Mucosa of descending colon (tissue), 3 donors: ENCODE data around the gene FGGY. TPM values are rescaled to one million over a fixed set of nuclear protein-coding genes. Genes with fewer than 3 reads are reported as not detected.
A peak's percentile ranks its signal among the peaks of the same experiment; 100 is the strongest.

Experiments used
- ATAC-seq: fragments of 200-7000 bp; cut with Tn5 transposase; one replicate; pipeline ENCODE4 v1.9.1; 2020; ENCODE audit warnings: mild to moderate bottlenecking, moderate library complexity
- DNase-seq, 3 donors: peaks; one replicate each; pipeline ENCODE4 v3.0.0-alpha.2; 2020
- H3K36me3 ChIP-seq: fragments of 200-600 bp; one replicate; pipeline ENCODE4 v1.8.0; 2021; ENCODE audit warnings: low read depth, mild to moderate bottlenecking
- H3K4me1 ChIP-seq: fragments of 200-600 bp; one replicate; pipeline ENCODE4 v1.8.0; 2021; ENCODE audit warnings: low read depth, mild to moderate bottlenecking
- H3K4me3 ChIP-seq: fragments of 200-600 bp; one replicate; pipeline ENCODE4 v1.8.0; 2021; ENCODE audit warnings: mild to moderate bottlenecking
- H3K9me3 ChIP-seq: fragments of 200-600 bp; one replicate; pipeline ENCODE4 v1.8.0; 2021; ENCODE audit warnings: mild to moderate bottlenecking
- intact Hi-C, 2 donors: fragments of 100-400 bp; cut with DNase I in 1 of 2; cut with micrococcal nuclease in 1 of 2; formaldehyde crosslinking; loops; one replicate each; pipeline versions ENCODE4 v1.11.0 to v1.11.1; 2022; cut with DNase I, micrococcal nuclease
- total RNA-seq, 3 donors: library from RNA; stranded (reverse); fragmentation: NEBNext Ultra II Directional in 2 of 3; extraction: Animal tissue kit (Norgen Biotek cat#: 25700) in 2 of 3; gene quantifications; one replicate each; pipeline versions ENCODE4 v1.2.1 to v1.2.4, GENCODE V29; 2021 to 2023
- TF ChIP-seq, protein P1 (sequence below): fragments of 200-600 bp; IDR thresholded peaks from one replicate; pipeline ENCODE4 v1.8.0; 2022; ENCODE audit warnings: antibody characterized with exemption, mild to moderate bottlenecking
- donor health status: DM: no; HTN: no; CAD: no; lungs with moderate emphysema.
- donor health status: DM: no; HTN: no; CAD: no.
- donor health status: DM: no; HTN: yes; CAD: no.

The FGGY gene
- total RNA-seq, 3 donors from 2014 or later: 25.2 to 38.3 (median 36.6) TPM

DNA sequence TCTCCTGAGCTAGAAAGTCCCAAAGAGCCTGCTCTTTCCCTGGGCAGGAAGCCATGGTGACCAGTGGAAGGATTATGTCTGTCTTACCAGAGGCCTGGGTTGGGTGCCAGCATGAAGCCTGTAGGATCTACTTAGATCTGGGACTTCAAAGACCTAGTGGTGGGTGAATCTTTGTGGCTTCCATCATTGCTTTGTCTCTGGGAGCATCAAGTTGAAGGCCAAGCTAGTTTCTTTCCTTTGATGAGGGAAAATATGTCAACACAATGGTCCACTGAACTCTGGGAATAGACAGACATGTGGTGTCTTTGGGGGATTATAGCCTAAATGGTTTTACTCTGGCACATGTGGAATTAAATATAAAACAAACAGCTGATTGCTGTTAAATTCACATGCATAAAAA is 417.3 kb downstream of the FGGY start:
- H3K36me3 ChIP-seq: no peaks in the 10 kb centered on the region
- H3K9me3 ChIP-seq: no peaks in the 10 kb centered on the region
- H3K4me1 ChIP-seq: no peaks in the 10 kb centered on the region
- no peak for DNase-seq
- intact Hi-C loops: no loop called here
- no peak for ATAC-seq
- no peak overlapping the region for H3K4me3 ChIP-seq
- TF ChIP-seq, protein P1, sequence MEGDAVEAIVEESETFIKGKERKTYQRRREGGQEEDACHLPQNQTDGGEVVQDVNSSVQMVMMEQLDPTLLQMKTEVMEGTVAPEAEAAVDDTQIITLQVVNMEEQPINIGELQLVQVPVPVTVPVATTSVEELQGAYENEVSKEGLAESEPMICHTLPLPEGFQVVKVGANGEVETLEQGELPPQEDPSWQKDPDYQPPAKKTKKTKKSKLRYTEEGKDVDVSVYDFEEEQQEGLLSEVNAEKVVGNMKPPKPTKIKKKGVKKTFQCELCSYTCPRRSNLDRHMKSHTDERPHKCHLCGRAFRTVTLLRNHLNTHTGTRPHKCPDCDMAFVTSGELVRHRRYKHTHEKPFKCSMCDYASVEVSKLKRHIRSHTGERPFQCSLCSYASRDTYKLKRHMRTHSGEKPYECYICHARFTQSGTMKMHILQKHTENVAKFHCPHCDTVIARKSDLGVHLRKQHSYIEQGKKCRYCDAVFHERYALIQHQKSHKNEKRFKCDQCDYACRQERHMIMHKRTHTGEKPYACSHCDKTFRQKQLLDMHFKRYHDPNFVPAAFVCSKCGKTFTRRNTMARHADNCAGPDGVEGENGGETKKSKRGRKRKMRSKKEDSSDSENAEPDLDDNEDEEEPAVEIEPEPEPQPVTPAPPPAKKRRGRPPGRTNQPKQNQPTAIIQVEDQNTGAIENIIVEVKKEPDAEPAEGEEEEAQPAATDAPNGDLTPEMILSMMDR: no peak

- intact Hi-C loops: no loop called here
- TF ChIP-seq, protein P1: no peak
- no peak overlapping the region for H3K4me3 ChIP-seq
These were observed 418.1 kb downstream of the FGGY start for GRCh38 chr1:59714966-59715365.

DNA sequence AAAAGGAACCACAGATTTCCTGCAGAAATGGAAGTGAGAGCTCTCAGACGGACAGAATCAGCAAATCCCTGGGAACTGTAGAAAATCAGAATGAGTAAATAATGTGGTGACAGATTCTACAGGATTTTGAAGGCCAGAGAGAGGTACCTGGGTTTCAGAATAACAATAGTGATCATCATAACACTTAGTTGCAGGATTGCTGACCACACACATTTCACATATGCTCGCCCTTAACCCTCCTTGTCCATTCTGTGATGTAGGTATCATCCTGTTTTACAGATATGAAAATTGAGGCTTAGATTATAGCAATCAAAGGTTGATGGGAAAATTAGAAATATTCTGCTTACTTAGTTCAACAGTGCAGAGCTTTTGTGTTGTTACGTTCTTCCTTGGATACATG is 419.9 kb downstream of the FGGY start:
- H3K4me3 ChIP-seq: no peak overlapping the region
- no peaks in the 10 kb centered on the region for H3K36me3 ChIP-seq
- no peaks in the 10 kb centered on the region for H3K9me3 ChIP-seq
- ATAC-seq (no peak), DNase-seq (no peak)
- TF ChIP-seq, protein P1: no peak
- H3K4me1 ChIP-seq: no peaks in the 10 kb centered on the region
- intact Hi-C loops: no loop called here

More at GRCh38 chr1:59714966-59715365, 418.1 kb downstream of the FGGY start:
- no peaks in the 10 kb centered on the region for H3K36me3 ChIP-seq
- no peak for ATAC-seq
- H3K9me3 ChIP-seq: no peaks in the 10 kb centered on the region
- DNase-seq: no peak
- no peaks in the 10 kb centered on the region for H3K4me1 ChIP-seq

GRCh38 chr1:59718064-59718988 is 421.4 kb downstream of the FGGY start:
- DNase-seq: peak in 1 of 3 donors; percentile 42
- no peak for ATAC-seq
- intact Hi-C loops: no loop called here
- no peaks in the 10 kb centered on the region for H3K9me3 ChIP-seq
- H3K4me1 ChIP-seq: no peaks in the 10 kb centered on the region
- TF ChIP-seq, protein P1: no peak
- no peak overlapping the region for H3K4me3 ChIP-seq
- H3K36me3 ChIP-seq: no peaks in the 10 kb centered on the region

DNA sequence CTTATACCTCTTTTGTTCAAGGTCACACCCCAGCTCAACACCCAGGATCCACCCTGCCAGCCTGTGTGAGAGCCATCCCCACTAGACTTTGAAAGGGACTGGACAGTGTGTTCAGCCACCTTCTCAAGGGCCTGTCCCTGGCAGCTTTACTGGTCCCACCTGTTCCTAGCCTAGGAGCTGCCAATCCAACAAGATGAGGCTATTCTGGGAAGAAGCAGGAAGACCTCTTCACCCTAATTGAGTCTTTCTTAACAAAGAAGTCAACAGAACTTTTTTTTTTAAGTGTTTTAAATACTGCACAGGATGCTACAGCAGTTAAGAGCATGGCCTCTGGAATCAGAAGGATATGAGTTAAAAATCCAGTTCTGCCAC is 422.1 kb downstream of the FGGY start:
- no peak for ATAC-seq
- DNase-seq: no peak
- intact Hi-C loops: no loop called here

More for the DNA sequence above, 422.1 kb downstream of the FGGY start:
- Histone ChIP-seq H3K9me3 (no peaks in the 10 kb centered on the region), H3K36me3 (no peaks in the 10 kb centered on the region), H3K4me1 (no peaks in the 10 kb centered on the region), H3K4me3 (no peak overlapping the region)
- TF ChIP-seq, protein P1: no peak
